Mucosa of descending colon (tissue), 3 donors: Measurements from ENCODE around the gene OR2Z1. TPM values are rescaled to one million over a fixed set of nuclear protein-coding genes. Genes with fewer than 3 reads are reported as not detected.
"Not testable (repeated sequence)": the region's sequence is repeated elsewhere in the genome, so short reads cannot be mapped to it uniquely, and the experiment has no call there.

Experiments
- ATAC-seq: fragments of 200-7000 bp; cut with Tn5 transposase; one replicate; pipeline ENCODE4 v1.9.1; 2020; ENCODE audit warnings: mild to moderate bottlenecking, moderate library complexity
- DNase-seq, 3 donors: peaks; one replicate each; pipeline ENCODE4 v3.0.0-alpha.2; 2020
- H3K36me3 ChIP-seq: fragments of 200-600 bp; one replicate; pipeline ENCODE4 v1.8.0; 2021; ENCODE audit warnings: low read depth, mild to moderate bottlenecking
- H3K4me1 ChIP-seq: fragments of 200-600 bp; one replicate; pipeline ENCODE4 v1.8.0; 2021; ENCODE audit warnings: low read depth, mild to moderate bottlenecking
- H3K4me3 ChIP-seq: fragments of 200-600 bp; one replicate; pipeline ENCODE4 v1.8.0; 2021; ENCODE audit warnings: mild to moderate bottlenecking
- H3K9me3 ChIP-seq: fragments of 200-600 bp; one replicate; pipeline ENCODE4 v1.8.0; 2021; ENCODE audit warnings: mild to moderate bottlenecking
- CTCF ChIP-seq: fragments of 200-600 bp; IDR thresholded peaks from one replicate; pipeline ENCODE4 v1.8.0; 2022; ENCODE audit warnings: antibody characterized with exemption, mild to moderate bottlenecking
- intact Hi-C, 2 donors: fragments of 100-400 bp; cut with DNase I in 1 of 2; cut with micrococcal nuclease in 1 of 2; formaldehyde crosslinking; loops; one replicate each; pipeline versions ENCODE4 v1.11.0 to v1.11.1; 2022; cut with DNase I, micrococcal nuclease
- total RNA-seq, 3 donors: library from RNA; stranded (reverse); fragmentation: NEBNext Ultra II Directional in 2 of 3; extraction: Animal tissue kit (Norgen Biotek cat#: 25700) in 2 of 3; gene quantifications; one replicate each; pipeline versions ENCODE4 v1.2.1 to v1.2.4, GENCODE V29; 2021 to 2023
- donor health status: DM: no; HTN: no; CAD: no; lungs with moderate emphysema.
- donor health status: DM: no; HTN: no; CAD: no.
- donor health status: DM: no; HTN: yes; CAD: no.

The OR2Z1 gene
- total RNA-seq, 3 donors from 2014 or later: not detected

- no peak for DNase-seq
- no peaks in the 10 kb centered on the region for H3K4me1 ChIP-seq
- no peaks in the 10 kb centered on the region for H3K9me3 ChIP-seq
- intact Hi-C loops: no loop called here
- ATAC-seq: no peak
- no peak for TF ChIP-seq CTCF
- H3K36me3 ChIP-seq: no peaks in the 10 kb centered on the region
- no peak overlapping the region for H3K4me3 ChIP-seq
These were observed 18.2 kb upstream of the OR2Z1 start for GRCh38 chr19:8703223-8703622.

- H3K4me3 ChIP-seq, H3K4me1 ChIP-seq, H3K36me3 ChIP-seq, intact Hi-C loops, DNase-seq, ATAC-seq, H3K9me3 ChIP-seq: not testable (repeated sequence)
These were observed 16.1 kb upstream of the OR2Z1 start for GRCh38 chr19:8705304-8705703.

- H3K36me3 ChIP-seq: no peaks in the 10 kb centered on the region
- intact Hi-C loops: no loop called here
- no peak for TF ChIP-seq CTCF
- H3K4me1 ChIP-seq: no peaks in the 10 kb centered on the region
- DNase-seq (no peak), ATAC-seq (no peak)
- no peaks in the 10 kb centered on the region for H3K9me3 ChIP-seq
- no peak overlapping the region for H3K4me3 ChIP-seq
These were observed 15.7 kb upstream of the OR2Z1 start for GRCh38 chr19:8705742-8706141.

- ATAC-seq, DNase-seq: not testable (repeated sequence)
These were observed 11.1 kb upstream of the OR2Z1 start for GRCh38 chr19:8710337-8710736.

GRCh38 chr19:8722032-8722431, 598 bp downstream of the OR2Z1 start:
- Histone ChIP-seq H3K36me3 (no peaks in the 10 kb centered on the region), H3K4me3 (no peak overlapping the region), H3K4me1 (no peaks in the 10 kb centered on the region), H3K9me3 (no peaks in the 10 kb centered on the region)
- DNase-seq: no peak
- no peak for ATAC-seq
- intact Hi-C loops: no loop called here
- TF ChIP-seq CTCF: no peak

More at GRCh38 chr19:8710337-8710736, 11.1 kb upstream of the OR2Z1 start:
- H3K9me3 ChIP-seq, intact Hi-C loops, H3K36me3 ChIP-seq, H3K4me1 ChIP-seq, H3K4me3 ChIP-seq: not testable (repeated sequence)

- intact Hi-C loops: no loop called here
- H3K36me3 ChIP-seq: no peaks in the 10 kb centered on the region
- no peak overlapping the region for H3K4me3 ChIP-seq
- ATAC-seq (no peak), DNase-seq (no peak)
- H3K4me1 ChIP-seq: no peaks in the 10 kb centered on the region
- TF ChIP-seq CTCF: no peak
- no peaks in the 10 kb centered on the region for H3K9me3 ChIP-seq
These were observed 2.8 kb downstream of the OR2Z1 start for GRCh38 chr19:8724276-8724675.

- no peak overlapping the region for H3K4me3 ChIP-seq
- H3K4me1 ChIP-seq: no peaks in the 10 kb centered on the region
- no peaks in the 10 kb centered on the region for H3K9me3 ChIP-seq
- no peak for TF ChIP-seq CTCF
- ATAC-seq (no peak), DNase-seq (no peak)
- no peaks in the 10 kb centered on the region for H3K36me3 ChIP-seq
- intact Hi-C loops: no loop called here
These were observed 10.2 kb downstream of the OR2Z1 start for GRCh38 chr19:8731428-8732169.
